H1 (cell line): Measurements from ENCODE around the gene RHBDL2. TPM values are rescaled to one million over a fixed set of nuclear protein-coding genes. Genes with fewer than 3 reads are reported as not detected.

Experiments
- CTCF ChIA-PET: fragments of 300-600 bp; sonication (Branson Sonifier 250); formaldehyde crosslinking; loops from one replicate; lab custom pipeline; 2021; ENCODE audit not compliant: partially characterized antibody; lab: Charles Lee
- POLR2A ChIA-PET: fragments of 300-600 bp; sonication (Branson Sonifier 250); formaldehyde crosslinking; loops from one replicate; lab custom pipeline; 2021; ENCODE audit warnings: inconsistent platforms; ENCODE audit not compliant: partially characterized antibody; lab: Charles Lee
- DNase-seq, 2 experiments: peaks; one replicate each; pipeline versions ENCODE4 v3.0.0 to v3.0.0-alpha.2; 2010 to 2022; ENCODE audit warnings: low spot score in 2 of 2, low read depth in 1 of 2, mixed read lengths in 1 of 2
- FAIRE-seq: peaks from 2 replicates; lab custom pipeline; 2011; peaks lifted over from hg19 to GRCh38; lab: Jason Lieb, UNC
- H2AFZ ChIP-seq: 2 replicates; pipeline ENCODE4 v1.8.1; 2012; ENCODE audit warnings: low read length, inconsistent platforms
- H2AK5ac ChIP-seq: 2 replicates; pipeline ENCODE4 v1.6.1; 2013; ENCODE audit warnings: low read depth, low read length
- H2BK120ac ChIP-seq: replicated peaks from 2 replicates; pipeline ENCODE3; 2013; ENCODE audit warnings: low read depth, low read length, inconsistent platforms
- H2BK12ac ChIP-seq: 2 replicates; pipeline ENCODE4 v1.6.1; 2013; ENCODE audit warnings: low read depth, low read length
- H2BK15ac ChIP-seq: 2 replicates; pipeline ENCODE4 v1.6.1; 2013; ENCODE audit warnings: low read length
- H2BK20ac ChIP-seq: 2 replicates; pipeline ENCODE4 v1.6.1; 2013; ENCODE audit warnings: low read length
- H2BK5ac ChIP-seq: 2 replicates; pipeline ENCODE4 v1.6.1; 2013; ENCODE audit warnings: low read depth, low read length
- H3K14ac ChIP-seq: 2 replicates; pipeline ENCODE4 v1.6.1; 2013; ENCODE audit warnings: inconsistent platforms; ENCODE audit not compliant: insufficient read length
- H3K18ac ChIP-seq: 2 replicates; pipeline ENCODE4 v1.6.1; 2013; ENCODE audit warnings: low read length; ENCODE audit errors: extremely low read depth
- H3K23ac ChIP-seq: 2 replicates; pipeline ENCODE4 v1.6.1; 2013; ENCODE audit warnings: inconsistent platforms; ENCODE audit not compliant: insufficient read length
- H3K23me2 ChIP-seq: 2 replicates; pipeline ENCODE4 v1.6.1; 2013; ENCODE audit warnings: low read depth, low read length
- H3K27ac ChIP-seq: 2 replicates; pipeline ENCODE4 v1.6.1; 2011; ENCODE audit warnings: low read depth, low read length, inconsistent platforms
- H3K27me3 ChIP-seq, 4 experiments: replicated peaks in 1 of 4; 1 replicate in 1 of 4; 2 replicates in 3 of 4; pipeline versions ENCODE4 v1.6.1 to v1.8.1; 2011 to 2013; ENCODE audit warnings: low read length in 3 of 4, mild to moderate bottlenecking in 3 of 4, inconsistent platforms in 2 of 4, mixed read lengths in 2 of 4, moderate library complexity in 1 of 4; ENCODE audit not compliant: control insufficient read depth in 3 of 4, insufficient read depth in 3 of 4; ENCODE audit errors: extremely low read depth in 1 of 4
- H3K36me3 ChIP-seq, 4 experiments: 2 replicates each; pipeline versions ENCODE4 v1.6.1 to v1.8.1; 2011 to 2013; ENCODE audit warnings: mild to moderate bottlenecking in 4 of 4, low read length in 3 of 4, moderate library complexity in 2 of 4, control low read depth in 1 of 4, inconsistent platforms in 1 of 4; ENCODE audit not compliant: insufficient read depth in 4 of 4, control insufficient read depth in 2 of 4
- H3K4ac ChIP-seq: replicated peaks from 2 replicates; pipeline ENCODE3; 2013; ENCODE audit warnings: low read length, low read depth, mixed read lengths, inconsistent platforms; ENCODE audit not compliant: insufficient read length
- H3K4me1 ChIP-seq, 4 experiments: replicated peaks in 1 of 4; 1 replicate in 1 of 4; 2 replicates in 3 of 4; pipeline versions ENCODE4 v1.6.1 to v1.8.1; 2011 to 2013; ENCODE audit warnings: low read length in 3 of 4, inconsistent platforms in 2 of 4, mixed read lengths in 1 of 4; ENCODE audit not compliant: insufficient read depth in 4 of 4, control insufficient read depth in 3 of 4
- H3K4me2 ChIP-seq, 2 experiments: 2 replicates each; pipeline versions ENCODE4 v1.6.1 to v1.8.1; 2011 to 2013; ENCODE audit warnings: low read depth in 2 of 2, low read length in 2 of 2, control low read depth in 1 of 2, inconsistent platforms in 1 of 2, mild to moderate bottlenecking in 1 of 2; ENCODE audit not compliant: insufficient read depth in 1 of 2
- H3K4me3 ChIP-seq, 4 experiments: fragments of 200-600, 300-600 bp in 1 of 4; sonication (generic), shearing (Covaris generic), sonication (Bioruptor Twin) in 1 of 4; 2 replicates each; pipeline versions ENCODE4 v1.5.1 to v1.8.1; 2011 to 2016; ENCODE audit warnings: low read length in 4 of 4, low read depth in 3 of 4, control low read depth in 2 of 4, inconsistent platforms in 2 of 4, mild to moderate bottlenecking in 2 of 4, mixed read lengths in 1 of 4, moderate library complexity in 1 of 4; ENCODE audit not compliant: insufficient read depth in 2 of 4; ENCODE audit errors: extremely low read depth in 1 of 4
- H3K56ac ChIP-seq: replicated peaks from 2 replicates; pipeline ENCODE3; 2013; ENCODE audit warnings: low read depth, mild to moderate bottlenecking, mixed read lengths, low read length, inconsistent platforms; ENCODE audit not compliant: insufficient read length
- H3K79me1 ChIP-seq: 2 replicates; pipeline ENCODE4 v1.6.1; 2013; ENCODE audit warnings: low read depth, low read length, control low read depth
- H3K79me2 ChIP-seq, 2 experiments: 2 replicates each; pipeline versions ENCODE4 v1.6.1 to v1.8.1; 2012 to 2013; ENCODE audit warnings: low read length in 2 of 2, mild to moderate bottlenecking in 2 of 2, inconsistent platforms in 1 of 2; ENCODE audit not compliant: insufficient read depth in 2 of 2, control insufficient read depth in 1 of 2
- H3K9ac ChIP-seq, 4 experiments: replicated peaks in 1 of 4; 1 replicate in 1 of 4; 2 replicates in 3 of 4; pipeline versions ENCODE4 v1.6.1 to v1.8.1; 2011 to 2013; ENCODE audit warnings: low read depth in 3 of 4, low read length in 3 of 4, control low read depth in 2 of 4, mild to moderate bottlenecking in 2 of 4, moderate library complexity in 2 of 4, inconsistent platforms in 1 of 4; ENCODE audit errors: extremely low read depth in 1 of 4
- H3K9me3 ChIP-seq, 2 experiments: 2 replicates each; pipeline versions ENCODE4 v1.6.1 to v1.8.1; 2012 to 2013; ENCODE audit warnings: mild to moderate bottlenecking in 2 of 2, moderate library complexity in 2 of 2, control low read depth in 1 of 2, inconsistent platforms in 1 of 2, low read depth in 1 of 2, low read length in 1 of 2, mixed read lengths in 1 of 2; ENCODE audit not compliant: insufficient read depth in 2 of 2
- H4K20me1 ChIP-seq, 2 experiments: replicated peaks in 1 of 2; 2 replicates each; pipeline versions ENCODE3 to v1.8.1; 2011 to 2013; ENCODE audit warnings: inconsistent platforms in 2 of 2, low read length in 2 of 2, mild to moderate bottlenecking in 1 of 2; ENCODE audit not compliant: insufficient read depth in 2 of 2, control insufficient read depth in 1 of 2
- H4K5ac ChIP-seq: 2 replicates; pipeline ENCODE4 v1.6.1; 2013; ENCODE audit warnings: low read length, low read depth, mixed read lengths, inconsistent platforms; ENCODE audit not compliant: insufficient read length
- H4K8ac ChIP-seq: 2 replicates; pipeline ENCODE4 v1.8.0; 2013; ENCODE audit warnings: mild to moderate bottlenecking, moderate library complexity, low read length, inconsistent platforms; ENCODE audit not compliant: insufficient read depth; ENCODE audit errors: extremely low read depth
- H4K91ac ChIP-seq: replicated peaks from 2 replicates; pipeline ENCODE3; 2013; ENCODE audit warnings: low read length, mixed read lengths, inconsistent platforms; ENCODE audit not compliant: insufficient read length
- EZH2 ChIP-seq: fragments of 200-600 bp; sonication (generic); IDR thresholded peaks from 2 replicates; pipeline ENCODE4 v1.7.1; 2012; ENCODE audit warnings: low read depth, mild to moderate bottlenecking, moderate library complexity, low read length, inconsistent platforms; ENCODE audit not compliant: severe bottlenecking
- GABPA ChIP-seq: IDR thresholded peaks from 2 replicates; pipeline ENCODE4 v1.6.1; 2011; ENCODE audit warnings: mild to moderate bottlenecking, low read length, moderate library complexity, borderline replicate concordance; ENCODE audit not compliant: insufficient read depth
- HDAC2 ChIP-seq, 2 experiments: fragments of 300-600 bp in 1 of 2; sonication (generic) in 1 of 2; IDR thresholded peaks; 2 replicates each; pipeline ENCODE4 v1.6.1; 2011 to 2012; ENCODE audit warnings: low read depth in 2 of 2, low read length in 2 of 2, mild to moderate bottlenecking in 2 of 2, moderate library complexity in 2 of 2, borderline replicate concordance in 1 of 2, inconsistent platforms in 1 of 2
- NRF1 ChIP-seq: IDR thresholded peaks from 2 replicates; pipeline ENCODE4 v1.6.1; 2011; ENCODE audit warnings: mild to moderate bottlenecking, low read depth, low read length, improper control_type of control experiment
- POLR2A ChIP-seq, 2 experiments: IDR thresholded peaks; 1 replicate in 1 of 2; 2 replicates in 1 of 2; pipeline ENCODE4 v1.6.1; 2011; ENCODE audit warnings: low read depth in 2 of 2, low read length in 2 of 2, mild to moderate bottlenecking in 2 of 2; ENCODE audit errors: control extremely low read depth in 1 of 2
- RAD21 ChIP-seq, 2 experiments: IDR thresholded peaks in 1 of 2; conservative IDR thresholded peaks in 1 of 2; 2 replicates each; pipeline ENCODE4 v1.6.1; 2011; ENCODE audit warnings: low read depth in 2 of 2, low read length in 2 of 2, improper control_type of control experiment in 1 of 2, inconsistent platforms in 1 of 2, mild to moderate bottlenecking in 1 of 2, moderate library complexity in 1 of 2
- RBBP5 ChIP-seq: IDR thresholded peaks from 2 replicates; pipeline ENCODE4 v1.7.1; 2012; ENCODE audit warnings: low read depth, mild to moderate bottlenecking, inconsistent platforms, low read length, moderate library complexity, borderline replicate concordance
- TCF12 ChIP-seq: IDR thresholded peaks from 2 replicates; pipeline ENCODE4 v1.6.1; 2011; ENCODE audit warnings: low read depth, mild to moderate bottlenecking, low read length
- WGBS, 2 experiments: shearing (Covaris generic) in 1 of 2; methylation state at CpG; one replicate each; pipeline versions ENCODE4 v1.1.6 to v1.1.7; 2013 to 2015; ENCODE audit warnings: low lambda C conversion rate in 2 of 2, mixed read lengths in 2 of 2, inconsistent platforms in 1 of 2, low coverage in 1 of 2, missing lambda C conversion rate in 1 of 2; ENCODE audit not compliant: insufficient replicate concordance in 2 of 2, insufficient coverage in 1 of 2, insufficient read length in 1 of 2; ENCODE audit errors: extremely low coverage in 1 of 2, missing lambda C conversion rate in 1 of 2; 5-methylcytosine and 5-hydroxymethylcytosine counted together
- polyA plus RNA-seq, 7 experiments: library from polyadenylated mRNA; depleted of rRNA in 3 of 7; stranded (reverse) in 5 of 7; unstranded in 2 of 7; fragments of >200 nt in 5 of 7; fragments of 200-250 nt in 2 of 7; gene quantifications; 1 replicate in 5 of 7; 2 replicates in 1 of 7; 4 replicates in 1 of 7; pipeline versions ENCODE4 v1.2.1 to v1.2.3, GENCODE V29; 2011 to 2013; ENCODE audit warnings: missing spikeins in 2 of 7, mixed read lengths in 2 of 7
- total RNA-seq: library from RNA; stranded (reverse); fragmentation: NEBNext Ultra II Directional; extraction: Animal tissue kit (Norgen Biotek cat#: 25700); gene quantifications from 2 replicates; pipeline ENCODE4 v1.2.1, GENCODE V29; 2021

RHBDL2 gene
- total and polyA plus RNA-seq, 2 of the 8 experiments (the other 6 are each of a cell fraction or from before 2014, with no cell fraction given): 0.42 to 0.84 TPM

- Histone ChIP-seq H3K9me3 (no peaks in the 10 kb centered on the region), H3K9ac (peak within 1 kb of the TSS; percentile 73 to 85 (median 78)), H4K5ac (peak within 1 kb of the TSS; percentile 50), H3K27me3 (no peaks in the 10 kb centered on the region), H3K14ac (no peak within 1 kb of the TSS), H2BK15ac (peak within 1 kb of the TSS; percentile 77; the same call in 1 of the 2 replicates), H3K27ac (no peak within 1 kb of the TSS), H4K20me1 (peaks cover 3% of the 10 kb centered on the region in 2 experiments), H4K91ac (no peak within 1 kb of the TSS), H3K56ac (peak within 1 kb of the TSS; percentile 49), H4K8ac (peak within 1 kb of the TSS; percentile 78), H2BK20ac (no peak within 1 kb of the TSS), H3K23ac (no peak within 1 kb of the TSS), H2BK120ac (peak within 1 kb of the TSS; percentile 55), H2BK12ac (no peak within 1 kb of the TSS), H3K4me3 (peak within 1 kb of the TSS; percentile 85 to 96 (median 92)), H2BK5ac (peak within 1 kb of the TSS; percentile 29; the same call in 1 of the 2 replicates), H3K79me2 (peaks cover 3 to 40% of the 10 kb centered on the region in 2 experiments), H3K23me2 (peaks cover 12% of the 10 kb centered on the region), H3K4me2 (peak within 1 kb of the TSS; percentile 90 to 95), H3K79me1 (peaks cover 2% of the 10 kb centered on the region), H3K4ac (peak within 1 kb of the TSS; percentile 65), H3K36me3 (peaks cover 3 to 33% (median 13%) of the 10 kb centered on the region in 4 experiments; a peak in 6 of 8 replicates), H2AK5ac (no peak within 1 kb of the TSS), H2AFZ (peak within 1 kb of the TSS; percentile 92), H3K18ac (no peak within 1 kb of the TSS; the same call in 1 of the 2 replicates), H3K4me1 (peaks cover 0 to 8% (median 2%) of the 10 kb centered on the region in 4 experiments; a peak in 3 of 7 replicates)
- POLR2A ChIA-PET: interaction anchor here (0.7 to 1.9 kb wide), 6 partner anchors 13 to 167 kb away, joined by 3 to 6 read pairs (median 4); partner anchors contain the start of genes MYCBP and NDUFS5
- CTCF ChIA-PET: interaction anchor here (0.5 to 0.7 kb wide), 3 partner anchors 13 to 858 kb away, joined by 3 to 4 read pairs (median 3); no protein-coding TSS in a partner anchor
- FAIRE-seq (no peak), DNase-seq (peak; percentile 90 to 97)
- 5% methylated on average over 30 of the region's 70 CpGs; no CpG with 5 or more reads in 1 of the 2 experiments for WGBS, 2 experiments
- TF ChIP-seq NRF1 (no peak), TCF12 (0 out of 2 replicates have a peak, but pooled peaks have one; percentile 57), EZH2 (no peak), HDAC2 (IDR thresholded peaks at IDR 0.05; ENCODE audit: borderline replicate concordance in 1 of 2, low read depth in 2 of 2, low read length in 2 of 2) (peak in 1 of 2 experiments; percentile 54; a peak in 1 of 4 replicates), GABPA (no peak), RBBP5 (no peak), RAD21 (IDR thresholded peaks at IDR 0.05 in 1 of 2, conservative IDR thresholded peaks at IDR 0.05 in 1 of 2; ENCODE audit: low read depth in 2 of 2, low read length in 2 of 2) (no peak), POLR2A (IDR thresholded peaks at IDR 0.05; ENCODE audit: control extremely low read depth in 1 of 2, low read depth in 2 of 2, low read length in 2 of 2) (0 out of 3 replicates have a peak, but pooled peaks of 1 of the 2 experiments have one; percentile 21)
Measured at GRCh38 chr1:38859561-38860453, 81.8 kb downstream of the RHBDL2 start, which contains the start of gene RRAGC. Gene RRAGC (minus strand): TSS chr1:38859772. CDS start chr1:38859646, 126 bp downstream.
